ENCODE results near the gene GSTM1.

GSTM1 gene

GRCh38 chr1:109719337-109719837 lies 31.8 kb downstream of the GSTM1 start:
- no peak for DNase-seq
- intact Hi-C loops (cut with DNase I): no loop called here

GRCh38 chr1:109721042-109721441 lies 33.4 kb downstream of the GSTM1 start:
- intact Hi-C loops (cut with DNase I): no loop called here
- no peak for DNase-seq

GRCh38 chr1:109721971-109722370 lies 34.4 kb downstream of the GSTM1 start:
- no peak for DNase-seq
- intact Hi-C loops (cut with DNase I): no loop called here

- intact Hi-C loops (cut with DNase I): no loop called here
- DNase-seq: peak in 1 of 42 donors; percentile 26
These were observed 35.5 kb downstream of the GSTM1 start for GRCh38 chr1:109722908-109723691.

GRCh38 chr1:109724933-109725332 lies 37.3 kb downstream of the GSTM1 start:
- DNase-seq: no peak
- intact Hi-C loops (cut with DNase I): no loop called here

GRCh38 chr1:109725510-109725909 lies 37.9 kb downstream of the GSTM1 start:
- intact Hi-C loops (cut with DNase I): no loop called here
- no peak for DNase-seq

- intact Hi-C loops (cut with DNase I): no loop called here
- DNase-seq: no peak
These were observed 38.4 kb downstream of the GSTM1 start for GRCh38 chr1:109726007-109726406.

- no peak for DNase-seq
- intact Hi-C loops (cut with DNase I): no loop called here
These were observed 39.2 kb downstream of the GSTM1 start for GRCh38 chr1:109726728-109727373.

- intact Hi-C loops (cut with DNase I): no loop called here
- peak in 1 of 42 donors; percentile 29 for DNase-seq
These were observed 41.3 kb downstream of the GSTM1 start for GRCh38 chr1:109728870-109729269.

GRCh38 chr1:109730666-109731065 lies 43.0 kb downstream of the GSTM1 start:
- no peak for DNase-seq
- intact Hi-C loops (cut with DNase I): no loop called here

- intact Hi-C loops (cut with DNase I): no loop called here
- DNase-seq: no peak
These were observed 44.8 kb downstream of the GSTM1 start for GRCh38 chr1:109732390-109732881.

- intact Hi-C loops (cut with DNase I): no loop called here
- DNase-seq: peak in 3 of 42 donors; percentile 20 to 42 (median 22)
These were observed 45.7 kb downstream of the GSTM1 start for GRCh38 chr1:109733236-109733870.

GRCh38 chr1:109739738-109740614 lies 52.4 kb downstream of the GSTM1 start:
- DNase-seq: peak; percentile 67 to 95 (median 84)
- intact Hi-C loops (cut with DNase I): no loop called here

- peak in 5 of 42 donors; percentile 14 to 49 (median 18) for DNase-seq
- intact Hi-C loops (cut with DNase I): no loop called here
These were observed 53.2 kb downstream of the GSTM1 start, which contains the start of gene GSTM3 for GRCh38 chr1:109740615-109741373. TSS of gene GSTM3 (minus strand) at chr1:109741038. CDS start at chr1:109740287, 751 bp downstream.
